ENCODE measurements around the gene AIPL1. TPM values are rescaled to one million over a fixed set of nuclear protein-coding genes. Genes with fewer than 3 reads are reported as not detected.

Gene AIPL1
- total RNA-seq, 1 donor from 2014 or later: not detected

DNA sequence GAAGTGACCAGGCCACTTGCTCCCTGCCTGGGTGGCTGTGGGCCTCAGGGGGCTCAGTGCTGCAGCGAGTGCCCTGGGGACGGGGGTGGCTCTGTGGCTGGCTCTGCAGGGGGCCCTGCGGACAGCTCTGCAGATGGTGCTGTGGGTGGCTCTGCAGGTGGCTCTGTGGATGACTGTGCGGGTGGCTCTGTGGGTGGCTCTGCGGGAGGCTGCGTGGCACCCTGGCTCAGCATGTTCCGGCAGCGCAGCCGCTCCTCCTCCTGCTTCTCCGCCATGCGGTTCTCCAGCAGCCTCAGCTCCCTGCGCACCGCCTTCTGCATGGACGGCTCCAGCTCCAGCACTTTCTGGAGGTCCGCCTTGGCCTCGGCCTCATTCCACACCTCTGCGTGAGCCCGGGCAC lies 9.5 kb downstream of the AIPL1 start:
- intact Hi-C loops (cut with micrococcal nuclease): loop anchor here (5.0 to 10.0 kb wide), 2 partner anchors 201 to 913 kb away; no protein-coding TSS in a partner anchor

DNA sequence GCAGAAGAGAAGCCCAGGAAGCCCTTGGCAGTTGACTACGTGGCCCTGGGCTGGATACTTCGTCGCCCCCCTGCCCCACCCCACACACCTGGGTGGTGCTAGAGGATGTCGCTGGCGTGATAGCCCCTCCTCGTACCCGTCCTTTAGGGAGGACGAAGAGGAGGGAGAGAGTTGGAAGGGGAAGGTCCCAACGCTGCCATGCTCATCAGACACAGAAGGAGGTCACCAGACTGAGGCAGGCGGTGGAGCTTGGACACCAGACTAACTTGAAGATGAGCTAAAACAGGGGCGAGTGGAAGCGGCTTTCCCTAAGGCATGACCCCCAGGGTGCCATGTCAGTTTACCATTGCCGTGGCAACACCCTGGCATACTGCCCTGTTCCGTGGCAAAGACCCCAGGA lies 11.0 kb downstream of the AIPL1 start:
- intact Hi-C loops (cut with micrococcal nuclease): loop anchor here (5.0 to 10.0 kb wide), 4 partner anchors 199 to 1177 kb away; no protein-coding TSS in a partner anchor

DNA sequence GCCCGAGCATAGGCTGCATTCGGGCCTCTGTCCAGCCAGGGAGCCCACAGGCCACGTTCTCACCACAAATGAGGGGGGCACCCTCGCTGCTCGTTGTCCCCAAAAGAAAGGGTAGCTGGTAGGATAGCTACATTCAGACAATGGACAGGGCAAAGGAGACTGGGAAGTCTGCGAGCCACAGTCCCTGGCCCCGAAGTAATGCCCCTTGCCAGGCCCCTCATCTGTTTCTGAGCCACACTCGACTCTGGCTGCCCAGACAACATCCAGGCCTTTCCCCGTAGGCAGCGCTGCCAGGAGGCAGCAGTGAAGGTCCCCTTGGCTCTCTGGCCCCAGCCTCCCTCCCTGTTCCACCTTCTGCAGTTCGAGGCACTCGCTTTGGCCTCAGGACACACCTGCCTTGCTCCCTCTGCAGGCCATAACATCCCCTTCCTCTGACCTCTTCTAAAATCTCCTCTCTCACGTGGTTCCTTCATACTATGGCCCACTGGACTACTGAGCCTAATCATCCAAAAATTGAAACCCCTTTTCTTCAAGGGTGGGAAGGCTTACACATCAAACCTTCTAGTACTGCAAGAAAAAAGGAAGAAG lies 12.2 kb downstream of the AIPL1 start:
- intact Hi-C loops (cut with micrococcal nuclease): loop anchor here (1.0 to 10.0 kb wide), 6 partner anchors 198 to 1175 kb away; no protein-coding TSS in a partner anchor

DNA sequence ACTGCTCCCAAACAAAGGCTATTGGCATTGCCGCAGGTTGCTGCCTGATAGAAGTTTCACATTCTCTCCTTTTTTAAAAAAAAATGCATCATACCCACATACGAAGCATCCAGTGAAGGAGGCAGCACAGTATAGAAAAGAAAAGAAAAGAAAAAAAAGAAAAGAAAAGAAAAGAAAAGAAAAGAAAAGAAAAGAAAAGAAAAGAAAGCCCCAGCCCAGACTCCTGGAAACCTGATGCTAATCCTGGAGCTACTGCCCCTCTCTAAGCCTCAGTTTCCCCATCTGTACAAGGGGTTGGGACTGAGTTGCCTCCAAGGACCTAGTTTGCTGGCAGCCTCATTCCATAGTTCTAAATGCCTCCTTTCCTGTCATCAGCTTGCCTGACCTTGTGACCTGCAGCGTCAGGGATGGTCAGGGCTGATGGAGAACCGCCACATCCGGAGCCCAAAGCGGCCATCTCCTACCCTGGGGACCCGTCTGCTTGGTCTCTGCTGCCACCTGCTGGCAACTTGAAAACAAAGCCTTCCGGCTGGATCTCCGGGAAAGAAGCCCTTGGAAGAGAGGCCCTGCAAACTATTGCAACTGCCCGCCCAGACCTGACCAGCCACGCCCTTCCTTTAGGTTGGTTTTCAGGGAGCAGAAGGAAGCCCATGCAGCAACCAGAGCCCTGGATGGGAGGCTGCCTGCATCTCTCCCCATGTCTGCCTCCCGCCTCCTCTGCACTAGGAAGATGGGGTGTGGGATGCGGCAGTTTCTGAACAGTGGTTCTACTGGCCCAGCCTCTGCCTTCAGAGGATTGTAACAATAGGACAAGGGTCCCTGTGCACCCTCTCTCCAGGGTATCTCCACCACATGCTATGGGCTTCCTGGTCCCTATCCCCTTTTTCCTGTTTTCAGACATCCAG lies 13.0 kb downstream of the AIPL1 start:
- intact Hi-C loops (cut with micrococcal nuclease): loop anchor here (1.0 to 10.0 kb wide), 6 partner anchors 197 to 1175 kb away; no protein-coding TSS in a partner anchor

DNA sequence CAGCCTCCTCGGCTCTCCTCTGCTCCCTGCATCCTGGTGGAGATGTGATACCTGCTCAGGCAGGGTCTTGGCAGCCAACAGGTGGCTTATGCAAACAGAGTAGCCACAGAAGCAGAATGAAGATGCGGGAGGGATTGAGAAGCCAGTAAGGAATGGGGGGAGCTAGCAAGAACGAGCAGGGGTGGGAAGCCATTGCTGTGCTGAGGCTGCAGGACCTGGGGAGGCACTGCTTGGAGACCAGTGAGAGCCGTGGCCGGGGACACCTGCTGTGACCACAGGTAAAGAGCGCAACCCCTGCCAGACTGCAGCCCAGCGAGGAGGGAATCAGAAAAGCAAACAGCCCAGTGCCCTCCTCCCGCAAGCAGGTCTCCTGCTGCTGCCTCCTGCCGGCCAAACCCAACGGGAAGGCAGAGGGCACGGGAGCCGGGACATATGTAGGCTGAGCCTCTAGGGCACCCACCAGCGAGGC lies 14.7 kb downstream of the AIPL1 start:
- intact Hi-C loops (cut with micrococcal nuclease): loop anchor here (5.0 to 10.0 kb wide), 4 partner anchors 195 to 1173 kb away; no protein-coding TSS in a partner anchor

DNA sequence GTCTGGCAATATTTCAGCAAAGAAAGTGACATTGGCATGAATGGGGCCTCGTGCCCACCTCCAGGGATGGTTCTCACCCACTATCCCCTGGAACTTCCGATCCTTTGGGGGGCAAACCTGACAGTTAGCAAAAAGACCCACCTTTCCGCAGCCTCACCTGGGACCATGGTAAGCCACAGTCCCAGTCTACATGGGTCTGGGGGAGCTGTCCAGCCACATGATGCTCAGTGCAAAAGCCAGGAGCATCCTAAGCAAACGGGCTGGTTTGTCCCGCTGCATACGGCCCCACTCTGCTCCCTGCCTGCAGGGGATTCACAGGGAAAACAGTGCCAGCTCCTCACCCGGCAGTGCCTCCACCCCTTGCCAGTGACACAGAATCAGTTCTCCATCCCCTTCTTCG lies 19.3 kb downstream of the AIPL1 start:
- intact Hi-C loops (cut with micrococcal nuclease): no loop called here

DNA sequence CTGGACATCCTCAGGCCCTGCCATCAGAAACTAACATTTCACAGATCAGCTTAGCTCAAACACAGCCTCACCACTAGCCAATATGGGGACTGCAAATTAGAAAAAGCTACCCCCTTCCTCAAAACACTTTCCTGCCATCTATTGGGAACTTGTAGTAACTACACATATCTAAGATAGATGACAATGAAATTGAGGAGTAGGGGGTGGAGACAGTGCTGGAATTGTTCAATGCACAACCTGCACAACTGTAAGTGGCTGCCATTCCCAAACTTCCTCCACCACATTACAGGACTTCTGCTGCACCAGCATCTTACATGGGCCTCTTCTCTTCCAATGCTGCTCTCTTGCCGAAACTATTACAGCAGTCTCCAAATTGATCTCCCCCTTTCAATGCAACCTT lies 21.9 kb downstream of the AIPL1 start:
- intact Hi-C loops (cut with micrococcal nuclease): loop anchor here (2.0 kb wide), 1 partner anchor 826 kb away; no protein-coding TSS in a partner anchor

DNA sequence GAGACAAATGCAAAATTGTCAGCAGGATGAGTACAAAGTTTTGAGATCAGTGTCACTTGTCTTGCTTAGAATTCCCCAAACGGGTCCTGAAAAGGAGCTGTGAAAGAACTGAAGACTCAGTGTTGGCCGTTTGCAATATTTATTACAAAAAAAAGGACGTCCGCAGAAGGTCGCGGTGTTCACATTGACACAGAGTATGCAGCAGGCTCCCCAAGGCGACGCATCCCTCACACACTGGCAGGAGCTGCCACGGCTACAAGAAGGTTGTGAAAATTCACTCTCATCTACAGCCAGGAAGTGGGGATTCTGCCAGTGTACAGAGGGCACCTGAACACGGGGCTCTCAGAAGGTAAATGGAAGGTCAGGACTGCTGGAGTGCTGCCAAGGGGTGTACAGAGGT lies 26.2 kb downstream of the AIPL1 start:
- intact Hi-C loops (cut with micrococcal nuclease): no loop called here

DNA sequence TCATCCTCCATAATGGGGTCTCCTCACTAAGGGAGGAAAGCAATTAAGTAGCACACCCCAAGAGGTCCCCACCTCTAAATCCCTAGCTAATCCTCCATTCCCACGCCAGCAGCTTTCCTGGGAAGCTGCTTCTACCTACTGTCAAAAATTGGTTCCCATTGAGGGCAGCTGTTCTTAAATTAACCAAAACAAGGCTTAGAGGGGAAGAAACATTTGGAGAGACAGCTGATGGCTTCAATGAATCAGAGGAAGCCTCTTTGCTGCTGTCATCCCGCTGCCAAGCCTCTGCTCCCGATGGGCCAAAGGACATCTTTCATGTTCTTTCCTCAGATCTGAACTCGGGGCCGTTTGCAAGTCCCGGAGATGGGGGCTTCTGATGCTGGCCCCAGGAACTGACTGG lies 26.6 kb downstream of the AIPL1 start:
- intact Hi-C loops (cut with micrococcal nuclease): no loop called here

DNA sequence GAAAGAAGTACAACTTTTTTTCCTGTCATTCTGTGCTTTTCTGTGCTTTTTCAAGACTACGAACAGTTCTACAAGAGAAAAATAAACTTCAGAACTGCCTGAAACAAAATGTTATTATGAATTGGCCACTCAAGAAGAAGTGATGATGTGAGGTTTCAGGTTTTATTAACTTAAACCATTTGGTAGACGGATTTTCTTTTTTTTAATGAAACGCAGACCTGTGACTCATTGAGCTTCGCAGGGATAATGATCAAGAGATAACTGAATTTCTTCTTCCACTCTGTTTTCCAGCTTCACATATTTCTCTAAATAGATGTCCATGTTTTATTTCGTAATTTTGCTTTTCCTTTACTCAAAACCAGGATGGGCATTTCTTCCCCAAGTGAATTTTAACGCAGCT lies 32.7 kb downstream of the AIPL1 start:
- intact Hi-C loops (cut with micrococcal nuclease): no loop called here

DNA sequence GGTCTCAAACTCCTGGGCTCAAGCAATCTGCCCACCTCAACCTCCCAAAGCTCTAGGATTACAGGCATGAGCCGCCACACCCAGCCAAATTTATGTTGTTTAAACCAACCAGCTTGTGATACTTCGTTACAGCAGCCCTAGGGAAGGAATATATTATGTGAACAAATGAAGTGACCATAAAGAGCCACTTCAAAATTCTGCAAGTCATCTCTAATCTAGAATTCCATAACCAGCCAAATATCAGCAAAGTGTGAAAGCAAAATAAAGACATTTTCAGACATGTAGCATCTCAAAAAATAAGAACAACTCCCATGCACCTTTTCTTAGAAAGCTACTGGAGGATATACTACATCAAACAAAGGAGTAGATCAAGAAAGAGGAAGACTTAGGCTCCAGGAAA lies 36.0 kb downstream of the AIPL1 start:
- intact Hi-C loops (cut with micrococcal nuclease): no loop called here

DNA sequence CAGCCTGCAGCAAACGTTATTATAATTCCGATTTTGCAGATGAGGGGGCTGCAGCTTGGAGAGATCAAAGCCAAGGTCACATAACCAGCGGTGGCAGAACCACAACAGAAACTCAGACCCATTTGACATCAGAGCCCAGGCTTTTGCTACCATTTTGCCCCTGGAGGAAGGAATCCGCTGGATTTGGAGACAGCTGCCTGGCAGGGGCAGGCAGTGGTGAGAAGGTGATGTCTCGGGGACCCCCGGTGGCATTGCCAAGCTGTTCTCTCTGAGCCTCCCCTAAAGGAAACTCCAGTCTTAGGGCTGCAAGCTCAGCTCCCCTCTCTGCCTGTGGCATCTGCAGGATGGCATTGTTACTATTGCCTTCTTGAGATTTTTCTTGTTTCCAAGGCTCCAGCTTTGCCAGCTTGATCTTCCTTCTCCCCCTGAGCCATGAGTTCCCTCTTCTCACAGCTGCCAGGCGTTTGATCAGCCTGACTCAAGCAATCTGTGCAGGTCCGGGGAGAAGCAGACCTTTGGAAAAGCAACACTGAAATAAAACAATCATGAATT lies 40.8 kb downstream of the AIPL1 start:
- intact Hi-C loops (cut with micrococcal nuclease): no loop called here

DNA sequence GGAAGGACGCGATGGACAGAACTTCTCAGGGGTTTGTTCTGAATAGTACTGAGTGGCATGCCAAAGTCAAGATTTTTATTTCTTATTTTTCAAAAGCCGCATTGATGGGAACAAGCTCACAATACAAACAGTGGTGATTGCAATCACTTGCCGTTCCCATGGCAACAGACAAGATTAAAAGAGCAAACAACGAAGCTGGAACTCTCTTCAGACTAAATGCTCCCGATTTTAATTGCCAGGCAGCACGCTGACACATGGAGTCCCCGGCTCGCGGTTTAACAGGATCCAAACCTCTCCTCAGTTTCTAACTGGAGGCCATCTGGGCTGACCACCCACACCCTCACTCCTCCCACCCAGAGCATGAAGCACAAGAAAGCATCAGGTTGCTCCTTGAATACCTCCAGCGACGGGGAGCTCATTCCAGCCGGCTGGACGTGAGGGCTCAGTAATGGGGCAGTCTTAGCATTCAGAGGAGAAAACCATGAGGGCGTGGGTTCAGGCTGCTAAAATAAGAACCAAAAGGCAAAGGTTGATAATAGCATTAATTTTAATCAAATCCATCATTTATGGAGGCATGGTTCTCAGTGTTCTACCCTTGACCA lies 41.5 kb downstream of the AIPL1 start:
- intact Hi-C loops (cut with micrococcal nuclease): no loop called here

DNA sequence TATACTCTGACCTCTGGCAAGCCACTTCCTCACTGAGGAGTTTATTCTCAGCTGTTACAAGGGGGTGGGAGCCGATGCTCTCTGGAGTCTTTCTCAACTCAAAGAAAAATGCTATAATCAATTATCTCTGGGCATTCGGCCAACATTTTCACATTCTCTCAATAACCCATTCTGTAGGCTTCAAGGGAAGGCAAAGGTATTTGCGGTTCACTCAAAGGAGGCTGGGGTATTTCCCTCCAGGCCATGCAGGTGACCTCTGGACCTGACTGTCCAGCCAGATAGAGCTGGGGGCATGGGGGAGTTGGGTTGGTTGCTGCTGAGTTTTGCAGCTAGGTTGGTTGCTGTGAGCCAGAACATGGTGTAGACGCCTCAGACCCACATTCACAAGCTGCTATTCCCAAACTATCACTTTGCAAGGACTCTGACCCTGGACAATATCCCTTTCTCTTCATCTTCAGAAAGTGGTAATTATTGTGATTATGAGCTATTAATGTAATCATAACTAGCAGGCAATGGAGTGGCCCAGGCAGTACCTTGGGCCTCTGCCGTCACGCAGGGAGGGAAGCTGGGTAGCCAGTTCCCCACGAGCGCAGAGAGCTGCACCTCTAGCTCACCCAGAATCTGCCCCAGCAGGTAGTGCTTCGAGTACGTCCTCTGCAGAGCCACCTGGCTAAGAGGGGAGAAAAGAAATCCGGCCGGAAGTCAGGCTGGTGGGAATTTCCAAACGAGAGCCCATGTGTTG lies 42.1 kb downstream of the AIPL1 start:
- intact Hi-C loops (cut with micrococcal nuclease): no loop called here

DNA sequence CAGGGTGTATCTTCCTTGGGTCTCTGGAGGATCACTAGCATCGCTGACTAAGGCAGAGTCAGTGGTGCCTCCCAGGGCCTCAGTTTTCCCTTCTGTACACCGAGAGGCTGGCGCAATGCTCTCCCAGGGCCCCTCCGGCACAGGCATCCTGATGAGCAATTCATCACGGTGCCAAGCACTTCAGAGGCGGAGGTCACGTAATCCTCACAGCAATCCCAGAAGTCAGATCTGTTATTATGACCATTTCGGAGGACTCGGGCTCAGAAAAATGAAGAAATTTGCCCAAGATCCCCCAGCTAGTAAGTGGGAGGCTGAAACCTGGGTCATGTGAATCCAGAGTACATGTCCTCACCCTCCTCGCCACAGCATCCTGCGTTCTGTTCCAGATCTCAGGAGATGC lies 46.5 kb downstream of the AIPL1 start:
- intact Hi-C loops (cut with micrococcal nuclease): no loop called here

DNA sequence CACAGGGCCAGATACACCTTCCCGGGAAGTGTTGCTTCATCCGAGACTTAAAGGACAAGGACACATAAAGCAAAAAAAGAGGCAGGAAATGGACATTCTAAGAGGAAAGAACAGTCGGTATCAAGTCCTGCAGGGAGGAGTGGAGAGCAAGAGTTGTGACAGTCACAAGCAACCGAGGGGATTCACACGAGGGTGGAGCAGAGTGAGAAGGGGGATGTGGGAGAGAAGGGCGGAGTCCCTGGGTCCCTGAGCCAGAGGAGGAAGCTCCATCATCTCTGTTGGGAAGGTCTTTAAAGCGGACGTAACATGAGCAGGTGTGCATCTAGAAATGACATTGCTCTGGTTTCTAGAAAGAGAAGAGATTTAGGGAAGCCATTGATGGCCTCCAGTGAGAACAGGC lies 47.1 kb downstream of the AIPL1 start:
- intact Hi-C loops (cut with micrococcal nuclease): no loop called here

DNA sequence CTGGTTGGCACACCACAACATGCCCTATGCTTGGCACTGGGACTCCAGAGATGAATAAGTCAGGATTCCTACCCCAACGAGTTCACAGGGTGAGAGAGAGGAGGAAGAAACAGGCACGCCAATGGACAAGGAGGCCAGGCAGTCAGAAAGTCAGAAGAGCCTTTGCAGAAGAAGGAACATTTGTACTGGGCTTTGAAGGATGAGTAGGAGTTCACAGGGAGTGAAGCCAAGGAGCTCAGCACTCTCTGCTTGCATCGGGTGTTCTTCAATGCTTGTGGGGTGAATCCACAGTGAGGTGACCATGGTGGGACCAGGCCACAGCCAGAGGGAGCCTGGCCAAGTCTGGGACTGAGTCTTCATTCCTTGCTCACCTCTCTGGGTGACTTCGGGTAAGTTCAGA lies 47.5 kb downstream of the AIPL1 start:
- intact Hi-C loops (cut with micrococcal nuclease): no loop called here

DNA sequence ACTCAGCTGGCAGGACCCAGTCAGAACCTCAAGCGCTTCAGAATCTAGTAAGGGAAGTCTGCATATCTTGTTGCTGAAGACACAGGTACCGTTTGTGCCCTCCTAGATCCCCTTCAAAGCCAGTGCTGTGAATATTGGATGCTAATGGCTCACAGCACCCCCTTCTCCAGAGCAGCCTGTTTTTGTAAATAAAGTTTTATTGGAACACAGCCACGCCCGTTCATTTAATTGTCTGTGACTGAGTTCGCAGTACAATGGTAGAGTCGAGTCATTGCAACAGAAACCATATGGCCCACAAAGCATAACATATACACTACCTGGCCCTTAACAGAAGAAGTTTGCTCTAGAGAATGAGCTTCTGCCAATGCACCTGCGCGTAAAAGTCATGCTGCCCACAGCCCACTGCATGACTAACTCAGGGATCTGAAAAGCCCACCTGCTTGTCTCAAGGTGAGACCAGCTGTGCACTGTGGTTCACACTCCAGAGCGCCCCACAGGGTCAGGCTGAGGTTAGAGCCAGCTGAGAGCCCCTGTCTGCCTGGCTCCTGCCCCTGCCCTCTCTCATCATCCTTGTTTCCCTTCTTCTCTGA lies 48.8 kb downstream of the AIPL1 start:
- intact Hi-C loops (cut with micrococcal nuclease): no loop called here

DNA sequence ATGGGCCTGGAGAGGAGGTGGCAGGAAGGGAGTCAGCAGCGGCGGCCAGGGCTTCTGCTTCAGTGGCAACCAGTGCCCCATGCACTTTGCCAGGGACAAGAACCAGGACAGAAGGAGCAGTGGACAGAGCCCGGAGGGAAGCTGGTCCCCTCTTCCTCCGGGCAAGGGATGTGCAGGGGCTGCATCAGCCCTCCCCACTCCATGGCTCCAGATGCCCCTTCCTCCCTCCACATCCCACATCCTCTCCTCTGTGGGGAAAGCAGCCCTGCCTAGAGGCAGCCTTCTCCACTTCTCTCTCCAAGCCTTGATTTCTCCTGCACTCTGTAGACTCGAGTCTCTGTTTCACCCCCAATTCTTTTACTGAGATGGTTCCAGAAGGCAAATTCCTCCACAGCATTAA lies 50.4 kb downstream of the AIPL1 start:
- intact Hi-C loops (cut with micrococcal nuclease): no loop called here
